Stimulated activated CD4-positive, alpha-beta T cell treated with anti-CD3 and anti-CD28 coated beads, Interleukin-1b, Interleukin-23, amount 100 ng/mL, for 4 hours (primary cell): ENCODE measurements around the gene KCNK16.
A peak's percentile ranks its signal among the peaks of the same experiment; 100 is the strongest.

ENCODE experiments used
- DNase-seq, 2 donors: peaks; one replicate each; pipeline ENCODE4 v3.0.0-alpha.2; 2020; ENCODE audit warnings: low read depth in 2 of 2

Gene KCNK16

GRCh38 chr6:39322306-39322850 is at the start of gene KCNK16:
KCNK16 (minus strand) TSS chr6:39322702; CDS start chr6:39322540, 162 bp downstream.
- DNase-seq: no peak

GRCh38 chr6:39370390-39370789 is 47.9 kb upstream of the KCNK16 start:
- DNase-seq: no peak

DNA sequence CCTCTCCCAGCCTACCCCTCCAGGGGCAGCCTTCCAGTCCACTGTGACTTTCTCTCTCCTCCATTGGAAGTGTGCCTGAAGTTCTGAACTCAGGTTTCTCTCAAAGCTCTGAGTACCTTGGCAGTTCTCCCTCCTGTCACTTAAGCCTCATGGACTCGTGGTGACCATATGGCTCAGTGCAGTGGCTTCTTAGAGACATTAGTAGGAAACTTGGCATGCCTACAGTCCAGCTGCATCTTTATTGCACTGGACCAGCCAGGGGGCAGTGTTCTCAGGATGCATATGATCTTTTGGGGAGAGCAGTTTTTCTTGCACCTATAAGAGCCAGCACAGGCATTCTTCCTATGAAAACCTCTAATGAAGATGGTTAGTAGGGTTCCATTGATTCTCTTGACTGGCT is 47.5 kb upstream of the KCNK16 start:
- no peak for DNase-seq

- DNase-seq: no peak
These were observed 45.2 kb upstream of the KCNK16 start for GRCh38 chr6:39367700-39368099.

DNA sequence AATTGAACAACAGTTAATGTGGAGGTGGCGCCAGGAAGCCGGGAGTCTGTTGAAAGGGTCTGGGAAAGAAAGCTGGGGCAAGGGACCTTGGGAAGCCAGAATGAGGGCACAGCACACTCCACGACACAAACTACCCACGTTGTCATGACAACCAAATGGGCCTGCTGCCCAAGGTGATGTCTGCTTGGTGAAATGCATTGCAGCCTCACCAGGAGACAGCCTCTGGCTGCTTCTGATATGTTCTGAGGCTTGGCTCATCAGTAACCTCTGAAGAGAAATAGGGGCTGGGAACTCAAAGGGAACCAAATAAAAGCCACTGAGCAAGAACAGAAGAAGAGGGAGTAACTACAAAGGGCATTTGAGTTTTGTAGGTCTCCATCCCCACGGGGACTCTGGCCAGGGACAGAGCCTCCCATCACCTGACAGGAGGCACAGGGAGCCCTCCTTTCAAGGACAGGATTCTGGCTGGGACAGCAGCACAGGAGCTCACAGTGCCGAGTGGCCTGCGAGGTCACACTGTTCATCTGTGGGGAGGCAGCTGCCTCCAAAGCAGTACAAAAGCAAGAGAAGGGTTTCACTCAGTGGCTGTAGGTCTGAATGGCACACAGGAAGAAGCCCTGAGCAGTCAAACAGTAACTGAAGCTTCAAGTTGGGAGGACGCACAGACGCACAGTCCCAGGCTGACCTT is 44.6 kb upstream of the KCNK16 start:
- no peak for DNase-seq

DNA sequence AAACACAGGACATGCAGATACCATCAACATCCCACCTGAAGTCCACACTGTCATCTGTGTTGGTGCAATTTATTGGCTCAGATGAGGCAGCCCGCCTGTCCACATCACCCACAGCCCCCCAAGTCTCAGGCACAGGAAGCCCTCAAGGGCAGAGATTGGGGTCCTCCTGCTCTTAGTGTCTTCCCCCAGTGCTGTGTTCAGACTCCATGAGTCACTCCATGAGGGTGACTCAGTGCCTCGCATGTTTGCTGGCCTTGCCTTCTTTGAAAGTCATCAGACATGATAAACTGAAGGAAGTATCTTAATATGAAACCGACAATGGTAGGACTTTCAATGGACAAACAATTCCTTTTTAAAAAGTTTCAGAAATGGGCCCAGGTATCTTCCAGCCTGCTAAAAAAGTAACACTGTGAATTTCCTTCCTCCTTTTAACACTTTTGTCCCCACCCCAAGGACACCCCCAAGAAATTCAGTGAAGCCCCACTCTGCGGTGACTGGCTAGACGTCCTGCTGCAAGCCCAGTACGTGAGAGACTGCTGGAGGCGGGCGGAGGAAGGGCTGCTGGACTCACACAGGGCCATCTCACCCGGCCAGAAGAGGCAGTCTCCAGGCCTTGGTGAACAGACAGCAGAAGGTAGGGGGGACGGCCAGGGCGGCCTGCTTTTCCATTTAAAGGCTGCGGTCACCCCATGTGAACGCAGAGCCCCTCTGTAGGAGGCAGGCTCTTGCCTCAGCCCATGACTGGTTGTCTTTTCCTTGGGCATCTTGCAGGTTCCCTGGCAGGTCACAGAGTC is 43.0 kb upstream of the KCNK16 start:
- no peak for DNase-seq

GRCh38 chr6:39363280-39363679 is 40.8 kb upstream of the KCNK16 start:
- no peak for DNase-seq

GRCh38 chr6:39362487-39362865 is 40.0 kb upstream of the KCNK16 start:
- DNase-seq: no peak

DNA sequence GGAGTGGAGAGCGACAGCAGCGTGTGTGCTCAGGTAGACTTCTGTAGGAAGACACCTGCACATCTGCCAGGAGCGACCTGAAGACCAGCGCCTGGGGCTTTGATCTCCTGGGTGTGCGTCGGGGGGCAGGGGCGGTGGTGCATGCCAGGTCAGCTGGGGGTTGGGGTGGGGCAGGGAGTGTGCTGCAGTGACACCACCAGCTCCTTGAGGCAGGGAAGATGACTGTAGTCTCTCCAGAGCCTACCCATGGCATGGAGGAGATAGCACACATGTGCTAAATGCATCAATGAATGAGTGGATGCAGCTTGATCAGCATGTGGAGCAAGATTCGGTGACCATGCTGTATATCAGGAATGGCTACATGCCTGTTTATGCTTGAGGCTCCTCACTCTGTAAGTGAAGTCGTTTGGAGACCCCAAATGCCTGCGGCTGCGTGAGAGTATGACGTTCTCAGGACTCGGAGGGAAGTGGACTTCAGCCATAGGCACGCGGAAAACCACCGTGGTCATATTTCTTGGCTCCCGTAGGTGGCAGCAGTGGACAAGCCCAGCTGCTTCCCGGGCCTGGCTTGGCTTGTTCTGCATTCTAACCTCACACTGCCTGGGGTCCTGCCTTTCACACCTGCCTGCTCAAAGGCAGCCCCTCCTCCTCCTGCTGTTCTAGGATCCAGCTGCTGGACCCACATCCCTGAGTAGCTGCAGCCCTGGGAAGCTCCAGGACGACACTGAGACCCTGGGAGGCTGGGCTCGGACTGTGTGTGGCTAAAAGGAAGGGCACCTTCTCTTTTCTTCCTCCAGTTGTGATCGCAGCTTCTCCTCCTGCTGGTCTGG is 39.4 kb upstream of the KCNK16 start:
- peak; percentile 13 to 35 for DNase-seq

GRCh38 chr6:39360378-39360777 is 37.9 kb upstream of the KCNK16 start:
- DNase-seq: no peak

- no peak for DNase-seq
These were observed 35.6 kb upstream of the KCNK16 start for GRCh38 chr6:39357998-39358686.

DNA sequence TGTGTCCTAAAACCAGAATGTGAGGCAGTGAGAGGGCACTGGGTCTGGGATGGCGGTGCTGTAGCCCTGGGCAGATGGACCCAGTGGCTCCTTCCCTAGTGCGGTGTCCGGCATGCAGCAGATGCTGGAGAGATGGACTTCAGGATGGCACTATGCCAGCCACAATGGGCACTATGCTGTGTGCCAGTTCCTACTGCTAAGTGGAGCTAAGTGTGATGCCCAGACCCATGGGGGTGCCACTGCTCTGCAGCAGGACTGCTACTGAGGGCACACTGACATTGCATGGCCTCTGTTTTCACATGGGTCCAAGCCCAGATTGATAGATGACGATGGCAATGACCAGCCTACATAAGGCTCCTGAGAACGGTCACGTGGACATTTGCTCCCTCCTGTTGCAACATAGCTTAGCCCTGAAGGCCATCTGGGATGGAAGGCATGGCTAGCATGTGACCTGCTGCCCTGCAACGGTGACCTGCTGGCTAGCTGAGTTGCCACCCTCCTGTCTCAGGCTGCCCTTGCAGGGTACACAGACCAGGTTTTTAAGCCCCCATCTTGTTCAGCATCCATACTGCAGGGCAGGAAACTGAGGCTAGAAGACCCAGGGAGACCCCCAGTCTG is 31.3 kb upstream of the KCNK16 start:
- DNase-seq: no peak

DNA sequence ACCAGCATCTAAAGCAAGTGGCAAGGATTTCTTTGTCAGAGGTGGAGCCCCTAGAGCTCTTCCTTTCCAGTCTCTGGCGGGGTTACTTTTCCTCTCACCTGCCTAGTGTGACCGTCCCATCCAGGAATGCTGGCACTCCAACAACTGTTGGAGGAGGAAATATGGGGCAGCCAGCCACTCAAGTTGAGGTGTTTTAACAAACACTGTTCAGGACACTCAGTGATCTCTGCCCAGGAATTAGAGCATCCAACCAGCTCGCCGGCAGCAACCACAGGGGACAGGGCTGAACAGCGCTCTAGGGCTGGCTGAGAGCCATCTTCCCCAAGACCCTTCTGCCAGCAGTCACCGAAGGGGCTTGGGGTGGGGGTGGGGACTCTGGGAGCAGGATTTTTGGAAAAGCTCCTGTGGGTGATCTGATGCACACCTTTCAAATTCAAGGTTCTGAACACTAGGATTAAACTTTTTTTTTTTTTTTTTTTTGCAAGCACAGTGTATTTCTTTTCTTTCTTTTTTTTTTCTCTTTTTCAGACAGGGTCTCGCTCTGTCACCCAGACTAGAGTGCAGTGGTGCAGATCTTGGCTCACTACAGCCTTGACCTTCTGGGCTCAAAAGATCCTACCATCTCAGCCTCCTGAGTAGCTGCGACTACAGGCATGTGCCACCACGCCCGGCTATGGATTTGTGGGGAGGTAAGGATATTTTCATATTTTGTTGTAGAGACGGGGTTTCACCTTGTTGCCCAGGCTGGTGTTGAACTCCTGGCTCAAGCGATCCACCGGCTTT is 28.4 kb upstream of the KCNK16 start:
- no peak for DNase-seq

DNA sequence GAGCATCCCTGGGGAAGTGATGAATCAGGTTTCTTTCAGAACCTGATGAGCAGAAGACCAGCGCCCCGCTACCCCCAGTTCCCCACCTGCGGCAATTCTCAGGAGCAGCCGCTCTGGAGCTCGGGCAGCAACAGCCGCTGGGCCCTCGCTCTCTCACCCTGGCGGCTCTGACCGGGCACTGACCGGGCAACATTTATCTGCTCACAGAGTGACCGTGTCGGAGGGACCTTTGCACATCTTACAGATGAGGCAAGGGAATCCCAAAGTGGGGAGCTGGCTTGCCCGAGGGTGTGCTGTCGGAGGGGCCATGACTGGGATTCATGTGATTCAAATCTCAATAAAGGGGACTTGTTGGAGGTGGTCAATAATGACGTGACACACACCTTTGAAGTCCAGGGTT is 26.2 kb upstream of the KCNK16 start:
- no peak for DNase-seq

DNA sequence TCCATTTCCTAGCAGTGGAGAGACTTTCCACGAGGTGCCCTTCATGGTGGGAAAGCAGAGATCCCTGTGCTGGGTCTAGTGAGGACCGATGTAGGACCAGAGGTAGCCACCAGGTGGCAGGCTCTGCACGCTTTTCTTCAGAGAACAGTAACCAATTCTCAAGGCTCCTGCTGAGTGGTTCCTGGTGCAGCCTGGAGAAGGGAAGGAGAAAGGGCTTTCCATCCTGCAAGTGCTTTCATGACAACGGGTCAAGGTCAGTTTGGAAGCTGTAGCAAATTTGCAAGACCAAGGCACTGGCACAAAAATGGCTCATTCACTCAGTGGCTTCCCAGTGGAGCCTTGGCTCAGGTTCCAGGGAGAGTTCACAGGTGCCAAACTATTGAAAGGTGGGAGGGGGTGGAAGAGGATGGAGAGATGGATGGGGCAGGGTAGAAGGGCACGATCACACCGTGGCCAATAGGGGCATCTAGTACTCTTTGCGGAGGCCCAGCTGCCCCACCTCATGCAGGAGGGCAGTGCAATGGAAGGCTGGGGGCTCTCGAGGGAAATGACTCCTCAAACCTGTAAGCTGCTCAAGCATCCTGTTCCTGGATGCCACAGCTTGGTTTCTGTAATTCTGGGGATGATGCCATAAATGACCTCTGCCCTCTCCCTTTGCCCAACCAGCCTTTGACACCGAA is 25.5 kb upstream of the KCNK16 start:
- DNase-seq: peak; percentile 30 to 53

DNA sequence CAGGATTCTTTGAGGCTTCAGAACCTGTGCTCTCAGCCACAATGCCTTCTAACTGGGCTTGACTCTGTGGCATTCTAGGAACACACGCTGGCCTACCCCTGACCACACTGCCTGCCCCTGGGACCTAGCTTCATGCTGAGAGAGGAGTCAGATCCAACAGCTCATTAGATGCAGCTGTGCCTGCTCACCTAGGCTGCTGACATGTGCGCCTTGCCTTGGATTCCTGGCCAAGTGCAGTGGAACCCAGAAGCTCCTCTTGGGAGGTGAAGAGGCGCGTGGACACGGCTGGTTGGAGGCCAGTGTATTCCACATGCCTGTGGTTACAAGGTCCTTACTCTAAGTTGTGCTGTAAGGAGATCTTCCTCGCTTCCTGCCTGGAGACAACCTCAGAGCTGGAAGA is 24.7 kb upstream of the KCNK16 start:
- no peak for DNase-seq

DNA sequence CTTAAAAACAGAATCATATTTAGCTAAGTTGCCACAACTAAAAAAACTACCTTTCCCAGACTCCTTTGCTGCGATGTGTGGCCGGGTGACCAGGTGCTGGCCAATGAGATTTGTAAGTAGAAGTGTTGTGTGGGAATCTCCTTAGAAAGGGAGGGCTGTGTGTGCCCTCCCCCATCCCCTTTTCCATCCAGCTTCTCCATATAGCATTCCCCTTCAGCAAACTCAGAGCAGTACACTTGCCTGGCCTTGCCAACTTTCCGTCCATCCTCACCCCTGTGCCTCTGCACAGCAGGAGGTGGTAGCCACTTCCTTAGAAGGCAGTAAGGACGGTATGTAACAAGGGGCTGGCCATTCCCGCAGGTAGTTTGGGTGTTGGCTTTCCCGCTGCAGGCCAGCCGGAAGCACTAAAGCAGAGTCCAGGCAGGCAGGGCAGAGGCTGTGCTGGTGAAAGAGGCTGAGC is 22.3 kb upstream of the KCNK16 start:
- no peak for DNase-seq

DNA sequence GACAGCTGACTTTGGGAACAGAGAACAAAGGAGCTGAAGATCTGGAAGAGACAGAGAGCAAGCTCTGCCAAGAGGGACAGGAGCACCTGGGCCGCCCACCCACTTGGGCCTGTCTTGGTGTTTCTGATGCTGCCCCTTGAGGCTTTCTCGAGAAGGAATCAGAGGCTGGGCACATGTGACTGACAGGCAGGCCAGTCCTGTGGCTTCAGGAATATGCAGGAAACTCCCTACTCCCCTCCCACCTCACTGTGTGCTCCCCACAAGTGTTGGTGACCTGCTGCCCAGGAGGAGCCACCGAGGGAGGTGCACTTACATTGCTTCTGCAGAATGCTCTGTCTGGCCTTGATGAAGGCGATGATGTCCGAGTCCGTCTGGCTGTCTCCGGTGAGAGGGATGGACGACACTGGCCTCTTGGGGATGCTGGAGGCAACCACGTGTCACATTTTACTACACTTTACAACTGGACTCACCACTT is 20.9 kb upstream of the KCNK16 start:
- no peak for DNase-seq

DNA sequence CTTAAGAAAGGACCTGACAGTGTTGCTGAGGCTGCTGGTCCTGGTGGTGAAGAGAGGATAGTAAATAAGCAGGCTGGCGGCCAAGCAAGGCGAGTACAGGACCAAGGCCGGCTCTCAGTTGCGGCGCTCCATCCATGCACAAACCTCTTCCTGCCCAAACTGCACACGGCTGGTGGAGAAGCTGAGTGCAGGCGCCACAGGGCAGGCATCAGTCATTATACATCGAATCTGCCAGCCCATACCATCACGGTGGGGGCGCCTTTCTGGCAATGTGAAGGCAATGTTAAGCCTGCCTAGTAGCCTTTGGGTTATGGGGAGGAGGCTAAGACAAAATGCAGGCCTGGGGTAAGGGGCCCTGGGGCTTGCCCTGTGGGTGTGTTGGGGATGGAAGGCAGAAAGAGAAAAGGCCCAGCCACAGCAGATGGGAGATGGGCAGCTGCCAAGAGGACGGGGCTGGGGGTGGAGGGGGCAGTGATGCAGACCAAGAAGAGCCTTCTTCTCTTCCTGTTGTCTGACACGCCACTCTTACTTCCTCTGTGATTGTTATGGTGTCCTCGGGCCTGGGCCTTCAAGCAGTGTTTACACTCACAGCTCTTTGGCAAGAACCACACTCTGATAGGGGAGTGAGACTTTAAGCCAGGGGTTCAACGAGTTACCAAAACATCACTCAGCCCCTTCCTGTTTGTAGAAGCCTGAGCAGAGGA is 20.3 kb upstream of the KCNK16 start:
- DNase-seq: no peak
